ENCODE measurements around the gene COMT.
"Not testable (repeated sequence)": the region's sequence is repeated elsewhere in the genome, so short reads cannot be mapped to it uniquely, and the experiment has no call there.

The COMT gene

DNA sequence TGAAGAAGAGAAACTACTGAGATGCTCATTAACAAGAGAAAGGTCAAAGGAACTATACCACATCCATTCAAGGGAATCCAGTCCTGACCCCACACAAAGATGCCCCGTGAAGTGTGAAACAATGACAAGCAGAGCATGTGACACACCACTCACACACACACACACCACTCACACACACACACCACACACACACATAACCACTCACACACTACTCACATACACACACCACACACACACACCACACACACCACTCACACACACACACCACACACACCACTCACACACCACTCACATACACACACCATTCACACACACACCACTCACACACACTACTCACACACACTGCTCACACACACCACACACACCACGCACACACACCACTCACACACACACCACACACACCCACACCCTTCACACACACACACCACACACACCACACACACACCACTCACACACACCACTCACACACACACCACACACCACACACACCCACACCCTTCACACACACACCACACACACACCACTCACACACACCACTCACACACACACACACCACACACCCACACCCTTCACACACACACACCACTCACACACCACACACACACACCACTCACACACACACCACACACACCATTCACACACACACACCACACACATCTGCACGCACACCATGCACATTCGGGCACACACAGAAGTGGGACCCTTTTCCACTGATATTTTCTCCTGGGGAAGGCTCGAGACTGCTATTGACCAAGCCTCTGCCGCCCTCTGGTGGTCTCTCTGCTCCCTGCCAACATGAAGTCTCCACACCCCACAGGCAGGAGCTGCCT, 32.0 kb upstream of the COMT start:
- DNase-seq, result peak; percentile 41

DNA sequence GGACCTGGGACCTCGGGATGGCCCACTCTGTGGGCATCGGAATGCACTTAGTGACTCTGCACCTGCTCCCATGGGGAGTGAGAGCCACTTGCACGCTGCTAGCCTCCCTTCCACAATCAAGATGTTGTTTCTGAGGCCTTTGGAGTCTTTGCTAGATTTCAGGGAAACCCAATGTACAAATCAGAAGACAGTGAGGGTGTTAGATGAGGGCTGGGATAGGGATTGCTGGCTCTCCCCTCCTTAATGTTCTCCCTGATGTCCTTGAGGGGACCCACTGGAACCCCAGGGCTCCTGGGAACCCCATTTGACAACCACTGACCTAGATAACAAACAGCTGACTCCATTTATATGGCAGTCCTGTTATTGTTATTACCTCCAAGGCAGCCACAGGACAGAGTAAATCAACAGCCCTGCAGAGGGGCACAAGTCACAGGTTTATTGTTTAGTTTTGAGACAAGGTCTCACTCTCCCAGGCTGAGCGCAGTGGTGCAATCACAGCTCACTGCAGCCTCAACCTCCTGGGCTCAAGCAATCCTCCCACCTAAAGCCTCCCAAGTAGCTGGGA, 31.3 kb upstream of the COMT start:
- DNase-seq, result no peak

DNA sequence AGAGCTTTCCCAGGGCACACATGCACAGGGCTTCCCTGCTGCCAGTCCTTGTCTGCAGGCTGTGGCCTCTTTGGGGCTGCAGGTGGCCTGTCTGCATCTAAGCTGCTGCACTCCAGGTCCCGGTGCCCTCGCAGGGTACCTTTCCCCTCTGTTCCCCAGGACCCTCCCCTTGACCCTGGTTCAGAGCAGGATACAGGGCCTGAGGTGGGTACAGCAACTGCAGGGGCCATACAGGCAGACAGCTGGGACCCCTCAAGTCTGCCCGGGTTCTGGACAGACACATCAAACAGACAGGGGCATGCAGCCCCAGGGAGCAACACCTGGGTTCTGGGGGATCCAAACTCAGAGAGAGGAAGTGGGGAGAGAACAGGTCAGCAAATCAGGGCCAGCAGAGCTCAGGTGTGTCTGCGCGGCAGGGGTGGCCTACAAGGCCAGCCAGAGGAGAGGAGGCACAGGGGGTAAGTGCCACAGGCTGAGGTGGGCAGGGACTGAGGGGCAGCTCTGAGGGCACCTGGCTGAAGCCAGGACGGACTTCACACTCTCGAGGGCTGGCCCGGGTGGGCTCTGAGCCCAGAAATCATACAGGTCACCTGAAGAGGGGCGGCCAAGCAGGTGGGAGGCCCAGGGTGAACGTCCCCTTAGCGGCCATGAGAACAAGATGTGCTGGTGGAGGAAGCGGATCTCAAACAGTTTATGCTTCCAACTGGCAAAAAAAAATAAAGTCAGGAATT, 29.9 kb upstream of the COMT start:
- DNase-seq, result no peak

GRCh38 chr22:19912271-19912999, 29.1 kb upstream of the COMT start:
- DNase-seq, result no peak

- no peak for DNase-seq
These were observed 28.1 kb upstream of the COMT start for GRCh38 chr22:19913337-19913936.

- no peak for DNase-seq
These were observed 27.2 kb upstream of the COMT start for GRCh38 chr22:19914201-19914943.

- DNase-seq, result no peak
These were observed 26.2 kb upstream of the COMT start for GRCh38 chr22:19915287-19915954.

GRCh38 chr22:19916006-19916405, 25.6 kb upstream of the COMT start:
- no peak for DNase-seq

DNA sequence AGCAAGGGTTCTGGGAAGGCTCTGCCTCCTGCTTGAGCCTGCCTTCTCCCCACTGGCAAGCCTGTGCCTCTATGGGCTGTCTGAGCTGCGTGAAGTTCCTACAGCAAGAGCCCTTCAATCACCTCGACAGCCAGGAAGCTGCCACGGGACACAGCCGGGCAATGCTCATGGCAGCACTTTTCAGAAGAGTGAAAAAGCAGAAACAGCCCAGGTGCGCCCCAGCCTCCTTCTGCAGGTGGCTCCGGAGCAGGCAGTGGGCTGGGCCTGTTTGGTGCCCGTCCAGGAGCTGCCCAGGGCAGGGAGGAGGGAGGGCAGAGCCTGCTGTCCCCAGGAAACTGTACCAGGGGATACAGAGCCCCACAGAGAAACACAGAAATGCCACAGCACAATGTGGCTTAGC, 24.6 kb upstream of the COMT start:
- no peak for DNase-seq

- DNase-seq, result no peak
These were observed 24.0 kb upstream of the COMT start for GRCh38 chr22:19917389-19918138.

- DNase-seq, result no peak
These were observed 23.1 kb upstream of the COMT start for GRCh38 chr22:19918332-19919106.

- DNase-seq, result no peak
These were observed 21.7 kb upstream of the COMT start for GRCh38 chr22:19919701-19920363.

- DNase-seq, result no peak
These were observed 20.0 kb upstream of the COMT start for GRCh38 chr22:19921544-19922081.

- DNase-seq, result no peak
These were observed 17.6 kb upstream of the COMT start for GRCh38 chr22:19923914-19924513.

DNA sequence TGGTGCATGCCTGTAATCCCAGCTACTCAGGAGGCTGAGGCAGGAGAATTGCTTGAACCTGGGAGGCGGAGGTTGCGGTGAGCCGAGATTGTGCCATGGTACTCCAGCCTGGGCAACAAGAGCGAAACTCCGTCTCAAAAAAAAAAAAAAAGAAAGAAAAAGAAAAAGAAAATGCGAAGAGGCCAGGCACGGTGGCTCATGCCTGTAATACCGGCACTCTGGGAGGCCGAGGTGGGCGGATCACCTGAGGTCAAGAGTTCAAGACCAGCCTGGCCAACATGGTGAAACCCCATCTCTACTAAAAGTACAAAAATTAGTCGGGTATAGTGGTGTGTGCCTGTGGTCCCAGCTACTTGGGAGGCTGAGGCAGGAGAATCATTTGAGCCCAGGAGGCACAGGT, 15.5 kb upstream of the COMT start:
- DNase-seq, result not testable (repeated sequence)

DNA sequence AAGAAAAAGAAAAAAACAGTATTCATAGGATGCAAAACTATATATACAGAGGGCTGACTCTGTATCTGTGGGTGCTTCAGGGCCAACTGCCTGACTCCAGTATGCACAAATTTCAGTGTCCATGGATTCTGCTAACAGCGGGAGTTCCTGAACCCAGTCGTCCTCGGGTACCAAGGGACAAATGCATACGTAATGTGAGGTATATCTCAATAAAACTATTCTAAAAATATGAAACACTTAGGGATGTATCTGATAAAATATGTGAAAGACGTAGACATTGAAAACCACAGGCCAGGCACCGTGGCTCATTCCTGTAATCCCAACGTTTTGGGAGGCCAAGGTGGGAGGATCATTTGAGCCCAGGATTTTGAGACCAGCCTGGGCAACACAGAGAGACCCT, 13.9 kb upstream of the COMT start:
- no peak for DNase-seq

GRCh38 chr22:19928207-19928606, 13.4 kb upstream of the COMT start:
- DNase-seq, result no peak

Data from NCI-H2107 (cell line).